GM21423 (cell line): ENCODE measurements around the gene IRF1.
A peak's percentile ranks its signal among the peaks of the same experiment; 100 is the strongest.
"Not testable (repeated sequence)": the region's sequence is repeated elsewhere in the genome, so short reads cannot be mapped to it uniquely, and the experiment has no call there.

Source experiments
- ATAC-seq: cut with Tn5 transposase; IDR thresholded peaks from one replicate; pipeline ENCODE4 v1.9.1; 2021; ENCODE audit warnings: mild to moderate bottlenecking, moderate library complexity; ENCODE audit not compliant: unreplicated experiment

IRF1 gene, protein sequence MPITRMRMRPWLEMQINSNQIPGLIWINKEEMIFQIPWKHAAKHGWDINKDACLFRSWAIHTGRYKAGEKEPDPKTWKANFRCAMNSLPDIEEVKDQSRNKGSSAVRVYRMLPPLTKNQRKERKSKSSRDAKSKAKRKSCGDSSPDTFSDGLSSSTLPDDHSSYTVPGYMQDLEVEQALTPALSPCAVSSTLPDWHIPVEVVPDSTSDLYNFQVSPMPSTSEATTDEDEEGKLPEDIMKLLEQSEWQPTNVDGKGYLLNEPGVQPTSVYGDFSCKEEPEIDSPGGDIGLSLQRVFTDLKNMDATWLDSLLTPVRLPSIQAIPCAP

DNA sequence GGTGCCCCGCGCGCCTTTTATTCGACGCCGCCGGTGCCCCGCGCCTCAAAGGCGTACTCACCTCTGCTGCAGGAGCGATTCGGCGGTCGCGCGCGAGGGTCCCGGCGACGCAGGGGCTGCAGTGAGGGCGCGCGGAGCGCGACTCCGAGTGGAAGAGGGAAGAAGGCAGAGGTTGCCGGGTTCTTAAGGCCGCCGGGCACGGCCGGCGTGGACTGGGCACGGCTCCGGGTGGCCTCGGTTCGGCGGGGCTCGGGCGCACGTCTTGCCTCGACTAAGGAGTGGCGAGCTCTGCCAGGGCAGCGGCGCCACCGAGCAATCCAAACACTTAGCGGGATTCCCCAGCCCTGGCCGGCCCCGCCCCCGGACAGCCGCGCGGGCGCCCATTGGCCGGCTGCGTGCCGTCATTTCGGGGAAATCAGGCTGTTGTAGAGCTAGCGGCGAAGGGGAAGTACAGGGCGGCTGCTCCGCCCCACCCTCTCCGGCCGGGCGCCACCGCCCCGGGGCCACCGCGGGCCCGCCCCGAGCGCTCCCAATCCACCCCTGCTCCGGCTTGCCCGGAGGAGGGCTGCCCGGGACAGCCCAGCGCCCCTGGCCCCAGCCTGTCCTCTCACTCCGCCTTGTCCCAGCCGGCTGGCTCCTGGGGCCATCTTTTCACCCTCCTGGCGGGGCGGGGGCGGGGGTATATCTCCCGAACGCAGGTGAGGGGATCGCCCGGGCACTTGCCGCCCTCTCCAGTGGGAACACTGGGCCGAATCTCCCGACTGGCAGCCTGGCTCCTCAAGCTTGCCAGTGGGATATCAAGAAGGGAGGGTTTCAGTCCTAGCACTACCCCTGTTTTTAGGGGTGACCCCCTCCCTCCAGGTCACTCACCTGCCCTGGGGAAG, at the start of gene IRF1:
TSS of gene IRF1 (minus strand) at position 290 of the 884 bp plus-strand sequence. CDS start 1,295 bp downstream, outside the sequence.
- peak; percentile 70 for ATAC-seq

DNA sequence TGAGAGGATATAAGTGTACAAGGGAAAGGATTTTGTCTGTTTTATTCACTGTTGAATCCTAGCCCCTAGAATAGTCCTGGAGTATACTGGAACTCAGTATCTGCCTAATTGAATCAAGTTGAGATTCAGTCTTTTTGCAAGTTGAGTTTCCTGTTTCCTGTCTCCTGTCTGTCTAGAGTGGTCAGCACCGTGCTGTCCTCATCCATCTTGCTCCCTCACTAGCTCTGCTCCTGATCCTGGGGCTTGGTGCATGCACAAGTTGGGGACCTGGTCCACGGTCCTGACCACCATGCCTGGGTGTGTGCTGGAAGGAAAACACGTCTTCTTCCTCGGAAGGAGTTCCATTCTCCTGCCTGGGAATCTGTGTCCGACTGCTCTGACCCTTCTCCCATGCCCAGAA, 49.6 kb upstream of the IRF1 start:
- ATAC-seq: no peak

DNA sequence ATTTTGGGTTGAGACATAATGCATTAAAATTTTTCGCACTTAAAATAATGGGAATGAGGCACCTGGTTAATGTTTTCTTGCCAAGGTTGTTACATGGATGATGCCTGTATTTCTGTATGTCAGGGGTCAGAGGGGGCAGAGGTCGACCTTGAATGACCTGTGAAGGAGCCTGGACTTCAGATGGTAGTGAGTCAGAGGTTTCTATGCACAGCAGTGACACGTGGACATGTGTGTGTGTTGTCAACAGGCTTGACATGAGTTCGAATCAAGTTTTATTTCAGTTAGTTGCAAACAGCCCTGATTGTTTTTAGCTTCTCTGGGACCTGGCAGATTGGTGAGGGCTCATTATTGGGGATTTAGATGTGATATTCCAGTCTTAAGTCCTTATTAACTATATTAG, 49.1 kb upstream of the IRF1 start:
- no peak for ATAC-seq

DNA sequence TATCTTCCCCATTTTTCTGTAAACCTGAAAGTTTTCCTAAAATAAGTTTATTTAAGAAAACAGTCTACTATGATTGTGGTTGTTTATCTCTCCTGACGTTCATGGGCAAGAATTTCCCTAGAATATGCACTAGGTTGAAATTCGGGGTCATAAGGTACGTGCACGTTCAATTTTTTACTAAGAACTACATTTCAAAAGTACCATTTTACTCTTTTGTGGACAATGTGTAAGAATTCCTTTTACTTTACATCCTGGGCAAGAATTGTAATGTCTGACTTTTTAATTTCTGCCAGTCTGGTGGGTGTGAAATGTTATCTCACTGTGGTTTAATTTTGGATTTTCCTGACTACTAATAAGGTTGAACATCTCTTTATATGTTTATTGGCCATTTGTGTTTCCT, 40.4 kb upstream of the IRF1 start:
- no peak for ATAC-seq

DNA sequence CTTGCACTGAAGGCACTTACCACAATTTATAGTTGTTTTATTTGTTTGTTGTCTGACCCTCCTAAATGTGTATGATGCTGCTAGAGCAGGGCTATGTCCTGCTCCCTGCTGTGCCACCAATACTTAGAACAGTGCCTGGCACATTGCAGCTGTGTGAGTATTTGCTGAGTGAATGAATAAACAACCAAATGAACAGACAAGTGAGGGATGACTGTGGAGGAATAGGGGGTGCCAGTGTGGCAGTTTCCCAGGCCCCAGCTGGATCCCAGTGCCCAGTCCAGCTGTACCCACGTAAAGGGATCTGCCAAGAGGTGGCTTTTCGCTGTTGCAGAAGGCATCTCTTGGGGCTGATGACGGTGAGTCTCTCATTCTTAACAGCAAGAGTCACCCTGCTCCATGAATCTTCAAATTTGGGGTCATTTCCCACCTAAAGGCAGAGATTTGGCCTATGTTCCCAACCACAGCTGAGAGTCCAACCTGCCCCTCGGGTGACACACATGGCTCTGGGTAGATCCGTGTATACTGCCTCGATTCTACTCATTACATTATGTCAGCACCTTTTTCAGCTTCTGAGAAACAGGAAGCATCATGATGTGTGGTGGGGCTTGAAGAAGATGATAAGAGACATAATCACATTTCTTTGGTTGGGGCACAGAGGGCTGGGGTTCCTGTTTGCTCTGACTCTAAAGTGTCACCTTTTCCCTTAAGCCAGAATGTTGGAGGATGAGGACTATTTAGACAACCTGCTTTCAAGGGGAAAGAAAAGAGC, 38.5 kb upstream of the IRF1 start:
- ATAC-seq: no peak

DNA sequence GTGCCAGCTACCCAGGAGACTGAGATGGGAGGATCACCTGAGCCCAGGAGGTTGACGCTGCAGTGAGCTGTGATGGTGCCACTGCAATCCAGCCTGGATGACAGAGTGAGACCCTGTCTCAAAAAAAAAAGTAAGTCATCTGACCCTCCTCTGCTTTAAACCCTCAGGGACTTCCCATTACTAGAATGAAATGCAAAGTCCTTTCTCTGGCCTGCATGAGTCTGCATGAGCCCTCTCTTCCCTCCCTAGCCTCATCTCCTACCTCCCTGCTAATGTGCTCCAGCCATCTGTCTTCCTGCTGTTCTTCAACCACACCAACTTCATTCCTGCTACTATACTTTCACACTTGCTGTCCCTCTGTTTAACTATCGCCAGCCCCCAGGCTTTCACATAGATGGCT, 37.4 kb upstream of the IRF1 start:
- ATAC-seq: no peak

DNA sequence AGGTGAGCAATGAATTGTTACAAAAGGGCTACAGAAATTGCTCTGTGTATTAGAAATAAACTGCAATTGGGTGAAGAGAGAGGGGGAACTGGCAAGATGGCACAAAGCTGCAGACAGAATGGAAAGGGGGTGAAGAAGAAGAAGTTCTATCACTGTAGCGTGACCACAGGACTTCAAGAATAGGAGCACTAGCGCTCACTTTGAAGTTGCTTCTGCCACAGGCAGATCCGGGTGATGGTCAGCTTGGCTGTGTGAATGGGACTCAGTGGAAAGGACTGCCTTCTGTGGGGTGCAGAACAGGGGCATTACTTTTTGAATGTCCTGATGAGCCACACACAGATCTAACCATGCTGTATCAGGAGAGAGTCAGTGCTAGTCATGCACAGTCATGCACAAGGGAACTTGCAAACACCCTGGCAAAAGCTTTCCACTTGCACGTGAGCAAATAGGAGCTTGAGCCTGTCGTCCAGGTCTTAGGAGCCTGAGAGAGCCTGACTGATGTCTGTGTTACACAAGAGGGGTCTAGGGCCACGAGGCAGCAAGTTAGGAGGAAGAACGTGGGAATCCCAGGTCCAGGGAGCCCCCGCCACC, 36.5 kb upstream of the IRF1 start:
- no peak for ATAC-seq

DNA sequence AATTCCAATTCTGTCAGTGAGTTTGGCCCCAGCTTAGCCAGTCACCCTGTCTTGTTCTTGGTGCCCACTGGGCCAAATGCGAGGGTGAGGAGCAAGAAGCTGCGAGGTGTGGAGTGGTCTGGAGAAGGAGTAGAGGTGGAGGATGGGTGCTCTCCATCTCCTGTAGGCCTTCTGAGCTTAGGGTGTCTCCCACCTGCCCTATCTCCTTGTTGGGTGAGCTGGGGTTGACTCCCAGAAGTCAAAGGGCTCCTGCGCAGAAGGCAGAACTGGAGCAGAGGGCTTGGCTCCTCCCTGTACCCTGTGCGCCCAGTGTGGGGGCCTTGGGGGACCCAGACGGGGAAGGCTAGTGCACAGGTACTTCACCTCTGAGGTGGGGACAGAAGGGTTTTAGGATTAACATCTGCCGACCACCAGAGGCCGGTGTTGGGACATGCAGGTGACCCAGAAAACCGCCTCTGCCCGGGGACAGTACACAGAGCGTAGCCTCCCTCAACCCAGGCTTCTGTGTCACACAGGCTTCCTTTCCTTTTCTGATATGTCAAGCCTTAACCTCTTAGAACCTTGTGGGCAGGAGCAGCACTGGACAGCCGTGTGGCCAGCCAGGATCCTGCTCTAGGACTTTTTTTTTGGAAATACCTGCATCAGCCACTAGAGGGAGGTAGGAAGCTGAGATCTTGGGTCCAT, 35.9 kb upstream of the IRF1 start:
- ATAC-seq: peak; percentile 41

DNA sequence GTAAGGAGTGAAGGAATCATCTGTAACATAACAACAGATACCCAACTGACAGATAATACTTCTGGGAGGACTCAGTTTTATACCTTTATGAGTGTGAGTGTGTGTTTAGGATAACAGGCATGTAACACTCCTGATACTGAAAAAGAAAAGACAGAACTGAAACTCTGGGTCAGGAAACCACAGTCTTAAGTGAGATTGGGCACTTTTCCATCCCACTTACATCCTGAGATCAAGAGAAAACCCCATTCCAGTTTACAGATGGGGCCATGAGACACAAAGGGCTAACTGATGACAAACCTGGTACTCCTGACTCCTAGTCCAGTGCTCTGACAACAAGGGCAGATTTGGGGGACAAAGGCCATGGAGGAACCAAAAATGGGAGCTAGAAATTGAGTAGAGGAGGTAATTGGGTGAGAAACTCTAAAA, 34.7 kb upstream of the IRF1 start:
- peak; percentile 77 for ATAC-seq

DNA sequence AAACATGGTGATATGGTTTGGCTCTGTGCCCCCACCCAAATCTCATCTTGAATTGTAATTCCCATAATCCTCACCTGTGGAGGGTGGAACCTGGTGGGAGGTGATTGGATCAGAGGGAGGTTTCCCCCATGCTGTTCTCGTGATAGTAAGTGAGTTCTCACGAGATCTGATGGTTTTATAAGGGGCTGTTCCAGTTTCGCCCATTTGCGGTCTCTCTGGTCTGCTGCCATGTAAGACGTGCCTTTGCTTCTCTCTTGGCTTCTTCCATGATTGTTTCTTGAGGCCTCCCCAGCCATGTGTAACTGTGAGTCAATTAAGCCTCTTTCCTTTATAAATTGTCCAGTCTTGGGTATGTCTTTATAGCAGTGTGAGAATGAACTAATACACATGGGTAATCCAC, 34.3 kb upstream of the IRF1 start:
- ATAC-seq: not testable (repeated sequence)

DNA sequence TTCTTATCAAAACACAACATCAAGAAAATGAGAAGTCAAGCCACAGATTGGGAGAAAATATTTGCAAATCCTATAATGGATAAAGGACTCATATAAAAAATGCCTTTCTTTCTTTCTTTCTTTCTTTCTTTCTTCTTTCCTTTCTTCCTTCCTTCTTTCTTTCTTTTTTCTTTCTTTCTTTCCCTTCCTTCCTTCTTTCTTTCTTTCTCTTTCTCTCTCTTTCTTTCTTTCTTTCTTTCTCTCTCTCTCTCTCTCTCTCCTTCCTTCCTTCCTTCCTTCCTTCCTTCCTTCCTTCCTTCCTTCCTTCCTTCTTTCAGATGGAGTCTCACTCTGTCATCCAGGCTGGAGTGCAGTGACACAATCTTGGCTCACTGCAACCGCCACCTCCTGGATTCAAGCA, 31.5 kb upstream of the IRF1 start:
- ATAC-seq: not testable (repeated sequence)

DNA sequence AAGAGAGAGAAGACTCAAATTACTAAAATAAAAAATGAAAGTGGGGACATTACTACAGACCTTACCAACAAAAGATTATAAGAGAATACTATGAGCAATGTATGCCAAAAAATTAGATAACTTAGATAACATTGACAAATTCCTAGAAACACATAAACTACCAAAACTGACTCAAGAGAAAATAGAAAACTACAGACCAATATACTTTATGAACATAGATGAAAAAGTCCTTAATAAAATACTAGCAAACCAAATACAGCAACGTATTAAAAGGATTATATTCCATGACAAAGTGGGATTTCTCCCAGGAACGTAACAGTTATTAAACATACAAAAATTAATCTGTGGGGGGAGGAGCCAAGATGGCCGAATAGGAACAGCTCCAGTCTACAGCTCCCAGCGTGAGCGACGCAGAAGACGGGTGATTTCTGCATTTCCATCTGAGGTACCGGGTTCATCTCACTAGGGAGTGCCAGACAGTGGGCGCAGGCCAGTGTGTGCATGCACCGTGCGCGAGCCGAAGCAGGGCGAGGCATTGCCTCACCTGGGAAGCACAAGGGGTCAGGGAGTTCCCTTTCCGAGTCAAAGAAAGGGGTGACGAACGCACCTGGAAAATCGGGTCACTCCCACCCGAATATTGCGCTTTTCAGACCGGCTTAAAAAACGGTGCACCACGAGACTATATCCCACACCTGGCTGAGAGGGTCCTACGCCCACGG, 23.2 kb upstream of the IRF1 start:
- ATAC-seq: not testable (repeated sequence)

DNA sequence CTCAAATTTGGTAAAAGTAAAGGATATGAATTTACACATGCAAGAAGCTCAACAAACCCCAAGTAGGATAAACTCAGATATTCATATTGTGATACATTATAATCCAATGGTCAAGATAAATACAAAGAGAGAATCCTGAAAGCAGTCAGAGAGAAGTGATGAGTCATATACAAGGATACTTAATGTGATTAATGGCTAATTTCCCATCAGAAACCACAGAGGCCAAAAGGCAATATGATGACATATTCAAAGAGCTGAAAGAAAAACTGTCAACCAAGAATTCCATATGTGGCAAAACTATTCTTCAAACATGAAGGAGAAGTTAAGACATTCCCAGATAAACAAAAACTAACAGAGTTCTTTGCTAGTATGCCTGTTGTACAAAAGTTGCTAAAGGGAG, 19.5 kb upstream of the IRF1 start:
- no peak for ATAC-seq

DNA sequence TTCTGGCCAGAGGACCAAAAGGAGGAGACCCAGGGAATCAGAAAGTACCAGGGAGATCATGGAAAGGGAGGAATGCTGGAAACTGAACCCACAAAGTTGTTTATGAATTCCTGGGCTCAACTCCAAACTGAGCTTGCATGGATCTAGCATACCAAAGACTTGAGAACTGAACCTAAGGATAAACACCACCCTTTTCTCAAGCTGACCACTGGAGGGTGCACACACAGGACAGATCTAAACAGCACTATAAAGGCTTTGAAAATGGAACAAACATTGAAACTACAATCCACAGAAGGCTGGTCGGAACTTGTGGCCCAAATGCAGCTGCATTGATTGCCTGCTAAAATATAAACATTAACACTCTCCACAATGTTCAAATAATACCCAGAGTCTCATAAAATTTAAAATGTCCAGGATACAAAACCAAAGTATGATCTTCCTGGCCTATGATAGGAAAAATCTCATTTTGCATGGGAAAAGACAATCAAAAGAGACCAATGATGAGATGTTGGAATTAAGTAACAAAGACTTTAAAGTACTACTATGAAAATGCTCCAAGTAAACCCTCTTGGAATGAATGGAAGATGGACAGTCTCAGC, 15.6 kb upstream of the IRF1 start:
- ATAC-seq: no peak

DNA sequence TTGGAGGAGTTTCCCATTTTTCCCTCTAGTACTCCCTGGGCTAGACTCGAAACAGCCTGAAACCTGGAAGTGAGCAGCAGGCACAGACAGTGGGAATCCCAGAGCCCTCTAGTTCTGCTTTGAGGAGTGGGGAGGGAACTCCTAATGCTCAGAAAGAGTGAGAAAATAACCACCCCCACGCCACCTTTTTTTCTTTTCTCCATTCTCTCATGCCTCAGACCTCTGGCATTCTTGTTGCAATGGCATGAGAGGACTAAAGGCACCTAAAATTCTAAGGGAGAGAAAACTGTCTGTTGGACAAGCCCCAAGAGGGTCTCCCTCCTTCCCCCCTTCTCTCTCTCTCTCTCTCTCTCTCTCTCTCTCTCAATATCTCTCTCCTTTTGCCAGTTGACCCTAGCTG, 15.1 kb upstream of the IRF1 start:
- no peak for ATAC-seq

DNA sequence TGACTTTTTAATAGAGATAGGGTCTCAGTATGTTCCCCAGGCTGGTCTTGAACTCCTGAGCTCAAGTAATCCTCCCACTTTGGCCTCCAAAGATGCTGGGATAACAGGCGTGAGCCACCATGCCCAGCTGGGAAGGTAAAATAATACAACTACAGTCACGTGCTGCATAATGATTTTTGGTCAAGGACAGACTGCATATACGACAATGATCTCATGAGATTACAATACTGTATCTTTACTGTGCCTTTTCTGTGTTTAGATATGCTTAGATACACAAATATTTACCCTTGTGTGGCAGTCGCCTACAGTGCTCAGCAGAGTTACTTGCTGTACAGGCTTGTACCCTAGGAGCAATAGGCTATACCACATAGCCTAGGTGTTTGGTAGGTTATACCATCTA, 14.2 kb upstream of the IRF1 start:
- no peak for ATAC-seq

DNA sequence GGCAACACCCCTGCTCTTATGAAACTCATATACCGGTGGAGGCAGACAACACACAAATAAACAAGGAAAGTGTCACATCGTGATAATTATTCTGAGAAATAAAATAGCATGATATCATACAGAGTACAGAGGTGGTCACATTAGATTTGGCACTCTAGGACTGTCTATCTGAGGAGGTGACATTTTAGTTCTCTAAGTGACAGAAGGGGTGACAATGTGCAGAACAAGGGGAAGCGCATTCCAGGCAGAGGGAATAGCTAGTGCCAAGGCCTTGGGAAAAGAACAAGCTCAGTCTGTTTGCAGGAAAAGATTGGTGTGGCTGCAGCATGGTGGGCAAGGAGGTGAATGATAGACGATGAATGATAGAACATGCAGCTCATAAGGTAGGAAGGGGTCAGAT, 12.7 kb upstream of the IRF1 start:
- no peak for ATAC-seq

DNA sequence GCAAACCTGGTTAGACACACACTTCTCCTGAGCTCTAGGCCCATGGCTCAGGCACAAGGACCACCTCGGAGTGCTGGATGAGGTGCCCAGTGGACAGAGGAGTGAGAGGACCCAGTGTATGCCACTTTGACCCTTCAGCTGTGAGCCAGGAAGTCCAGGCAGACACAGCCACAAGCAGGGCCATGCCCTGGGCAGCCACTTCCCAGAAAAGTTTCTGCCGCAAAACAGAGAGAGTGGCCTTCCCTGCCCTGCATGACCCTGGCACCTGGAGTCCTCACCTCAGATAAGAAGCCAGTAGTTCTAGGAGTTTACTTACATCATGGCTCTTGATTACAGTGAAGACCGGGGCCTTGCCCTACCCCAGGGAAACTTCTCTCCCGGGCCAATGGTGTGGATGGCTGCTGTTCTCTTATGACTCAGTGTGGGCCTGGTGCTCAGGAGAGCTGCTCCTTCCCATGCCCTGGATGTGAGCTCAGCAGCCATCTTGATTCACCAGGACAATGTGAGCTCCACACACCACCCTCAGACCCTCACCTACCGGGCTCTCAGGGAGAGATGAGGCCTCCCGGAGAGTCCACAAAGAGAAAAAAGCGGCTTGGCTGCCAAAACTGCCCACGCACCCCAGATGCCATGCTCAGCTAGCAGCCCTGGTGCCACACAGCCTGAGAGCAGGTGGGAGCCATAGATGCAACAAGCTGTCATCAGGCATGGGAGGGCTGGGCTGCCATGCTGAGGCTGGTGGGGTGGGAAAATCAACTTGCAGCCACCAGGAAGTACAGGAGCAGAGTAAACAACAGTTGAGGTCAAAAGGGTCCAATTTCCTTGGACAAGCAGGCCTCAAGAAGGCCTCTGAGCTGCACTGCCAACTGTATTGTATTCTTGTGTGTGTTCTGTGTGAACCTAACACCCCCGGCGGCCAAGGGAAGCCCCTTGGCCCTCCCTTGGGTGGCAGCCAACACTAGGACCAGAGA, 11.7 kb upstream of the IRF1 start:
- ATAC-seq: no peak
